ENCODE results near the gene PRKCZ.

The PRKCZ gene

DNA sequence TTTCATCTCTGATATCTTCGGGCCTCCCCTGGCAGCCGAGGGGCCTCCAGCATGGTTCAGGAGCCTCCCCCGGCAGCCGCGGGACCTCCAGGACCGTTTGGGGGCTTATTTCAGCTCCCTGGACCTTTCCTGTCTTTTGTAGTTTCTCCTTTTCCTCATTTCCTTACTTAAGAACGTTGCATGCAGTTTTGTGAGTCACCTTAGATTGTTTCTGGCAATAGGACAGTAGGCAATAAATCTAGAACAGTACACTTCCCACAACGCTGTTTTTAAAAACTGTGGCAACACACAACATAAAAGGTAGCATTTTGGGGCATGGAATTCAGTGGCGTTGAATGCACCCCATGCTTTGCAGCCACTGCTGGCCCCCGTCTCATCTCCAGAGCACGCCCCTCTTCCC lies 120.0 kb downstream of the PRKCZ start:
- H2BK5ac ChIP-seq (ENCODE audit: low read length): no peak overlapping the region
- H2BK120ac ChIP-seq (ENCODE audit: low read depth, low read length): no peak overlapping the region
- H3K14ac ChIP-seq (ENCODE audit: low read length): no peak overlapping the region
- H2AK5ac ChIP-seq (ENCODE audit: low read depth, low read length): no peak overlapping the region
- H3K27ac ChIP-seq (replicated peaks; ENCODE audit: low read length): no peak overlapping the region
- no peaks in the 10 kb centered on the region for H3K9me3 ChIP-seq (replicated peaks in 1 of 2; ENCODE audit: control insufficient read depth in 2 of 2, insufficient read depth in 1 of 2, low read depth in 1 of 2, low read length in 2 of 2)
- H3K27me3 ChIP-seq (ENCODE audit: control insufficient read depth in 3 of 3, insufficient read depth in 3 of 3, low read depth in 1 of 3, low read length in 3 of 3): peaks cover 0 to 6% (median 0%) of the 10 kb centered on the region in 3 experiments
- no peak overlapping the region for H2AFZ ChIP-seq (ENCODE audit: low read length)
- H2BK15ac ChIP-seq (ENCODE audit: low read length): no peak overlapping the region
- H4K91ac ChIP-seq (ENCODE audit: low read depth, low read length, poor library complexity): no peak overlapping the region
- no peaks in the 10 kb centered on the region for H3K4me1 ChIP-seq (ENCODE audit: control insufficient read depth in 2 of 2, insufficient read depth in 1 of 2, low read depth in 1 of 2, low read length in 2 of 2)
- no peak overlapping the region for H2BK12ac ChIP-seq (ENCODE audit: low read length)
- no peak overlapping the region for H4K8ac ChIP-seq (ENCODE audit: low read depth, low read length)
- no CpG with 5 or more reads among the region's 11 CpGs for WGBS, 2 donors (ENCODE audit: extremely low coverage in 2 of 2, insufficient read length in 2 of 2, insufficient replicate concordance in 1 of 2)
- no peak overlapping the region for H3K4ac ChIP-seq (ENCODE audit: low read length)
- H3K18ac ChIP-seq (ENCODE audit: low read length): no peak overlapping the region
- no peaks in the 10 kb centered on the region for H3K79me1 ChIP-seq (ENCODE audit: low read depth, low read length)
- H3K23ac ChIP-seq (ENCODE audit: low read depth, low read length, poor library complexity): peak overlapping the region; percentile 52
- H3K4me2 ChIP-seq (ENCODE audit: insufficient read depth, low read length, poor library complexity, severe bottlenecking): no peak overlapping the region
- peaks cover 0 to 8% of the 10 kb centered on the region in 2 donors for H3K36me3 ChIP-seq (replicated peaks in 1 of 2; ENCODE audit: control insufficient read depth in 2 of 2, insufficient read depth in 2 of 2, low read length in 2 of 2)
- H3K9ac ChIP-seq (ENCODE audit: low read depth, low read length, poor library complexity): no peak overlapping the region
- no peak overlapping the region for H3K4me3 ChIP-seq (ENCODE audit: low read length in 2 of 2)
- DNase-seq (ENCODE audit: low spot score): no peak

DNA sequence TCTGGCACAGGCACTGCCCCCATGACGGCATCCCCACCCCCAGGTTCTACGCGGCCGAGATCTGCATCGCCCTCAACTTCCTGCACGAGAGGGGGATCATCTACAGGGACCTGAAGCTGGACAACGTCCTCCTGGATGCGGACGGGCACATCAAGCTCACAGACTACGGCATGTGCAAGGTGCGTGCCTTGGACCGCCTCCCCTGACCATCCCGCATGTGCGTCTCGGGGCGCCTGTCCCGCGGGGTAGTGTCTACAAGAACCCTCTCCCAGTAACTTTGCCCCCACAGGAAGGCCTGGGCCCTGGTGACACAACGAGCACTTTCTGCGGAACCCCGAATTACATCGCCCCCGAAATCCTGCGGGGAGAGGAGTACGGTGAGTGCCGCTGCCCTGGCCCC lies 121.8 kb downstream of the PRKCZ start:
- WGBS, 2 donors (ENCODE audit: extremely low coverage in 2 of 2, insufficient read length in 2 of 2, insufficient replicate concordance in 1 of 2): no CpG with 5 or more reads among the region's 26 CpGs
- no peak overlapping the region for H4K91ac ChIP-seq (ENCODE audit: low read depth, low read length, poor library complexity)
- H3K4me2 ChIP-seq (ENCODE audit: insufficient read depth, low read length, poor library complexity, severe bottlenecking): no peak overlapping the region
- peaks cover 2% of the 10 kb centered on the region for H3K79me1 ChIP-seq (ENCODE audit: low read depth, low read length)
- H3K9ac ChIP-seq (ENCODE audit: low read depth, low read length, poor library complexity): no peak overlapping the region
- H3K23ac ChIP-seq (ENCODE audit: low read depth, low read length, poor library complexity): no peak overlapping the region
- no peak overlapping the region for H2AK5ac ChIP-seq (ENCODE audit: low read depth, low read length)
- no peak overlapping the region for H3K27ac ChIP-seq (replicated peaks; ENCODE audit: low read length)
- H2BK12ac ChIP-seq (ENCODE audit: low read length): no peak overlapping the region
- no peaks in the 10 kb centered on the region for H3K9me3 ChIP-seq (replicated peaks in 1 of 2; ENCODE audit: control insufficient read depth in 2 of 2, insufficient read depth in 1 of 2, low read depth in 1 of 2, low read length in 2 of 2)
- no peak overlapping the region for H2BK15ac ChIP-seq (ENCODE audit: low read length)
- no peak overlapping the region for H4K8ac ChIP-seq (ENCODE audit: low read depth, low read length)
- peaks cover 0 to 11% of the 10 kb centered on the region in 2 donors for H3K36me3 ChIP-seq (replicated peaks in 1 of 2; ENCODE audit: control insufficient read depth in 2 of 2, insufficient read depth in 2 of 2, low read length in 2 of 2)
- no peak for DNase-seq (ENCODE audit: low spot score)
- H3K4me1 ChIP-seq (ENCODE audit: control insufficient read depth in 2 of 2, insufficient read depth in 1 of 2, low read depth in 1 of 2, low read length in 2 of 2): no peaks in the 10 kb centered on the region
- no peak overlapping the region for H2BK5ac ChIP-seq (ENCODE audit: low read length)
- H2AFZ ChIP-seq (ENCODE audit: low read length): no peak overlapping the region
- H2BK120ac ChIP-seq (ENCODE audit: low read depth, low read length): no peak overlapping the region
- H3K18ac ChIP-seq (ENCODE audit: low read length): no peak overlapping the region
- no peak overlapping the region for H3K4ac ChIP-seq (ENCODE audit: low read length)
- H3K4me3 ChIP-seq (ENCODE audit: low read length in 2 of 2): peak overlapping the region in 1 of 2 donors; percentile 62
- H3K14ac ChIP-seq (ENCODE audit: low read length): no peak overlapping the region
- peaks cover 0 to 6% (median 0%) of the 10 kb centered on the region in 3 experiments for H3K27me3 ChIP-seq (ENCODE audit: control insufficient read depth in 3 of 3, insufficient read depth in 3 of 3, low read depth in 1 of 3, low read length in 3 of 3)

DNA sequence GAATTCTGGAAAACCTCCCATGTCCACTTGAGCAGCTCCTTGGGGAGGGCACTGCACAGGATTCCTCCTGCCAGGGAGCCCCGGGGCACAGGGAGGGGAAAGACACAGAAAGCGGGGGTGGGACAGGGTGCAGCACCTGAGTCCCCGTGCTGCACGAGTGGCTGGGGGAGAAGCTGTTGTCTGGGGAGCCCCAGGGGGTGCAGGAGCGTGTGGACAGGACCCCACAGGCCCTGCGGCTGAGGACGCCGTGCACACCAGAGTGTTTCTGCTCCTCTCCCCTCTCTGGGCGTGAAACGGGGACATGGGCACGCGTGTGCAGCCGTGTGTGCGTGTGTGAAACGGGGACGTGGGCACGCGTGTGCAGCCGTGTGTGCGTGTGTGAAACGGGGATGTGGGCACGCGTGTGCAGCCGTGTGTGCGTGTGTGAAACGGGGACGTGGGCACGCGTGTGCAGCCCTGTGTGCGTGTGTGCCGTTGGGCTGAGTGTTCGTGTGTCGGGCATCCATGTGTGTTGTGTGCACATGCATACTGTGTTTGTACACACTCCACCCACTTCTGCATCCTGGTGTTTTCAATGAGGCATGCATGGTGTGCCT lies 122.4 kb downstream of the PRKCZ start:
- Histone ChIP-seq H2BK15ac (ENCODE audit: low read length) (no peak overlapping the region), H3K4me2 (ENCODE audit: insufficient read depth, low read length, poor library complexity, severe bottlenecking) (no peak overlapping the region), H3K9ac (ENCODE audit: low read depth, low read length, poor library complexity) (peak overlapping the region; percentile 24), H3K4me1 (ENCODE audit: control insufficient read depth in 2 of 2, insufficient read depth in 1 of 2, low read depth in 1 of 2, low read length in 2 of 2) (no peaks in the 10 kb centered on the region), H2AK5ac (ENCODE audit: low read depth, low read length) (no peak overlapping the region), H4K91ac (ENCODE audit: low read depth, low read length, poor library complexity) (no peak overlapping the region), H3K27me3 (ENCODE audit: control insufficient read depth in 3 of 3, insufficient read depth in 3 of 3, low read depth in 1 of 3, low read length in 3 of 3) (peaks cover 0 to 6% (median 0%) of the 10 kb centered on the region in 3 experiments), H2BK5ac (ENCODE audit: low read length) (no peak overlapping the region), H3K18ac (ENCODE audit: low read length) (no peak overlapping the region), H3K79me1 (ENCODE audit: low read depth, low read length) (peaks cover 2% of the 10 kb centered on the region), H3K4me3 (ENCODE audit: low read length in 2 of 2) (peak overlapping the region in 1 of 2 donors; percentile 4), H3K23ac (ENCODE audit: low read depth, low read length, poor library complexity) (peak overlapping the region; percentile 91), H2AFZ (ENCODE audit: low read length) (no peak overlapping the region), H3K9me3 (replicated peaks in 1 of 2; ENCODE audit: control insufficient read depth in 2 of 2, insufficient read depth in 1 of 2, low read depth in 1 of 2, low read length in 2 of 2) (no peaks in the 10 kb centered on the region), H2BK120ac (ENCODE audit: low read depth, low read length) (no peak overlapping the region), H2BK12ac (ENCODE audit: low read length) (no peak overlapping the region), H3K27ac (replicated peaks; ENCODE audit: low read length) (no peak overlapping the region), H3K4ac (ENCODE audit: low read length) (no peak overlapping the region), H3K14ac (ENCODE audit: low read length) (peak overlapping the region; percentile 21), H3K36me3 (replicated peaks in 1 of 2; ENCODE audit: control insufficient read depth in 2 of 2, insufficient read depth in 2 of 2, low read length in 2 of 2) (peaks cover 0 to 14% of the 10 kb centered on the region in 2 donors), H4K8ac (ENCODE audit: low read depth, low read length) (no peak overlapping the region)
- no CpG with 5 or more reads among the region's 33 CpGs for WGBS, 2 donors (ENCODE audit: extremely low coverage in 2 of 2, insufficient read length in 2 of 2, insufficient replicate concordance in 1 of 2)
- no peak for DNase-seq (ENCODE audit: low spot score)

DNA sequence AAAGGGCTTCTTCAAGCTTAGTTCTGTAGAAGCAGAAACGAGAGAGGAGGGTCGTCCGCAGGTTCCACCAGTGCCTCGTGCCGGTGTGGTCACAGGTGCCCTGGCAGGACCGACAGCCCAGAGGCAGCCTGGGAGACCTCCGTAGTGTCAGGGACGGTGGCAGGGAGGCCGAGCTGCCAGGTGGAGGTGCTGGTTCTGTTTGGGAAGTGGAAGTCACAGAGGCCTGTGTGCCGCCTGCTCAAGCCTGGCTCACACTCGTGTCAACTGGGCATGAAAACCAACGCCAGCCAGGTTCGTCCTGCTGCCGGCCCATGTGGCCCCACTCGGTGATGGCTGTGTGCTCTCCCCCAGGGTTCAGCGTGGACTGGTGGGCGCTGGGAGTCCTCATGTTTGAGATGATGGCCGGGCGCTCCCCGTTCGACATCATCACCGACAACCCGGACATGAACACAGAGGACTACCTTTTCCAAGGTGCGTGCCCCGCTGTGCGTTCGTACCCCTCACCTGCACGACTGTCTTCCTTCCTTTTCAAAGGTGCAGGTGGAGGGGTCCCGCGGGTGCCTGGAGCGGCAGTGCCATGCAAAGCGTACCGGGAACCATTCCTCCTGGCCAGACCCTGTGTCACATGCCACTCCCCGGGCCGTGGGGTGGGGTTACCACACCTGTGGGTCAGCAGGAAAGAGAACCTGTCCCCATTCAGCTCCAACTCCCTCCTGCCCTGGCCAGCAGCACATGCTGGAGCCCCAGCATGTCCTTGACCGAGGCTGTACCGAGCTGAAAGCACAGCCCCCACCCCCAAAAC lies 123.5 kb downstream of the PRKCZ start:
- Histone ChIP-seq H3K18ac (ENCODE audit: low read length) (peak overlapping the region; percentile 40), H2BK5ac (ENCODE audit: low read length) (no peak overlapping the region), H3K27ac (replicated peaks; ENCODE audit: low read length) (no peak overlapping the region), H3K9me3 (replicated peaks in 1 of 2; ENCODE audit: control insufficient read depth in 2 of 2, insufficient read depth in 1 of 2, low read depth in 1 of 2, low read length in 2 of 2) (no peaks in the 10 kb centered on the region), H3K23ac (ENCODE audit: low read depth, low read length, poor library complexity) (peak overlapping the region; percentile 75), H3K27me3 (ENCODE audit: control insufficient read depth in 3 of 3, insufficient read depth in 3 of 3, low read depth in 1 of 3, low read length in 3 of 3) (peaks cover 0 to 6% (median 0%) of the 10 kb centered on the region in 3 experiments), H3K14ac (ENCODE audit: low read length) (no peak overlapping the region), H3K9ac (ENCODE audit: low read depth, low read length, poor library complexity) (no peak overlapping the region), H4K8ac (ENCODE audit: low read depth, low read length) (no peak overlapping the region), H2BK15ac (ENCODE audit: low read length) (no peak overlapping the region), H3K4ac (ENCODE audit: low read length) (no peak overlapping the region), H4K91ac (ENCODE audit: low read depth, low read length, poor library complexity) (no peak overlapping the region), H3K79me1 (ENCODE audit: low read depth, low read length) (peaks cover 7% of the 10 kb centered on the region), H2AFZ (ENCODE audit: low read length) (no peak overlapping the region), H2AK5ac (ENCODE audit: low read depth, low read length) (no peak overlapping the region), H3K4me3 (ENCODE audit: low read length in 2 of 2) (no peak overlapping the region), H2BK12ac (ENCODE audit: low read length) (no peak overlapping the region), H3K36me3 (replicated peaks in 1 of 2; ENCODE audit: control insufficient read depth in 2 of 2, insufficient read depth in 2 of 2, low read length in 2 of 2) (peaks cover 0 to 20% of the 10 kb centered on the region in 2 donors), H3K4me2 (ENCODE audit: insufficient read depth, low read length, poor library complexity, severe bottlenecking) (no peak overlapping the region), H2BK120ac (ENCODE audit: low read depth, low read length) (no peak overlapping the region), H3K4me1 (ENCODE audit: control insufficient read depth in 2 of 2, insufficient read depth in 1 of 2, low read depth in 1 of 2, low read length in 2 of 2) (no peaks in the 10 kb centered on the region)
- WGBS, 2 donors (ENCODE audit: extremely low coverage in 2 of 2, insufficient read length in 2 of 2, insufficient replicate concordance in 1 of 2): no CpG with 5 or more reads among the region's 37 CpGs
- DNase-seq (ENCODE audit: low spot score): no peak

Data from neuronal stem cell (in vitro differentiated cells).